Lower leg skin (tissue), 3 donors: Measurements from ENCODE around the gene SELL.
"Not testable (repeated sequence)": the region's sequence is repeated elsewhere in the genome, so short reads cannot be mapped to it uniquely, and the experiment has no call there.

Source experiments
- CTCF ChIP-seq, 3 donors: fragments of 450-650 bp; IDR thresholded peaks; one replicate each; pipeline ENCODE4 v1.5.1; 2016; ENCODE audit warnings: antibody characterized with exemption in 3 of 3, mild to moderate bottlenecking in 3 of 3, moderate library complexity in 2 of 3
- POLR2A ChIP-seq, 2 donors: fragments of 450-650 bp; IDR thresholded peaks; one replicate each; pipeline ENCODE4 v1.6.1; 2016 to 2017; ENCODE audit warnings: antibody characterized with exemption in 2 of 2, mild to moderate bottlenecking in 1 of 2, moderate library complexity in 1 of 2

- not testable (repeated sequence) for TF ChIP-seq POLR2A, CTCF (IDR thresholded peaks at IDR 0.05)
Observed at GRCh38 chr1:169662680-169663079, 48.7 kb downstream of the SELL start.
